IMR-90 (cell line): Measurements from ENCODE around the gene PRKAG2. TPM values are rescaled to one million over a fixed set of nuclear protein-coding genes. Genes with fewer than 3 reads are reported as not detected.

Experiments used
- ATAC-seq: fragments of 200-7000 bp; cut with Tn5 transposase; 2 replicates; pipeline ENCODE4 v1.9.1; 2020; ENCODE audit warnings: low read depth, mild to moderate bottlenecking, moderate library complexity
- BruUV-seq: library from RNA; stranded (reverse); fragments of 400-500 nt; replicated peaks from 2 replicates; lab custom pipeline; 2021; lab: Mats Ljungman, UMichigan
- CTCF ChIA-PET: fragments of 300-600 bp; formaldehyde crosslinking; extraction: SDS; loops from one replicate; lab custom pipeline; 2021; ENCODE audit warnings: antibody characterized with exemption; lab: Yijun Ruan, JAX
- POLR2A ChIA-PET: fragments of 300-600 bp; sonication (Branson Sonifier 250); formaldehyde crosslinking; loops from one replicate; lab custom pipeline; 2022; ENCODE audit warnings: antibody characterized with exemption; ENCODE audit not compliant: unreplicated experiment; lab: Charles Lee
- DNase-seq: peaks from one replicate; pipeline ENCODE4 v3.0.0; 2013
- H2AFZ ChIP-seq: replicated peaks from 2 replicates; pipeline ENCODE3; 2013; ENCODE audit warnings: low read length, mild to moderate bottlenecking; ENCODE audit not compliant: poor library complexity
- H2AK5ac ChIP-seq: 2 replicates; pipeline ENCODE4 v1.6.1; 2013; ENCODE audit warnings: low read depth, low read length, inconsistent platforms
- H2AK9ac ChIP-seq: replicated peaks from 2 replicates; pipeline ENCODE3; 2013; ENCODE audit warnings: mild to moderate bottlenecking, low read depth, low read length, moderate library complexity; ENCODE audit not compliant: poor library complexity
- H2BK120ac ChIP-seq: 2 replicates; pipeline ENCODE4 v1.6.1; 2013; ENCODE audit warnings: low read depth, low read length, inconsistent platforms
- H2BK15ac ChIP-seq: 3 replicates; pipeline ENCODE4 v1.6.1; 2013; ENCODE audit warnings: low read depth, low read length, inconsistent platforms
- H2BK20ac ChIP-seq: 2 replicates; pipeline ENCODE4 v1.6.1; 2013; ENCODE audit warnings: low read depth, mild to moderate bottlenecking, inconsistent platforms, low read length, moderate library complexity
- H2BK5ac ChIP-seq: 2 replicates; pipeline ENCODE4 v1.6.1; 2013; ENCODE audit warnings: mild to moderate bottlenecking, low read depth, low read length, inconsistent platforms; ENCODE audit not compliant: poor library complexity, severe bottlenecking
- H3K14ac ChIP-seq: replicated peaks from 2 replicates; pipeline ENCODE4 v1.6.1; 2013; ENCODE audit warnings: low read depth, low read length, inconsistent platforms
- H3K18ac ChIP-seq: 2 replicates; pipeline ENCODE4 v1.6.1; 2013; ENCODE audit warnings: low read depth, low read length, control low read depth
- H3K23ac ChIP-seq: 2 replicates; pipeline ENCODE4 v1.6.1; 2013; ENCODE audit warnings: low read depth, low read length, inconsistent platforms
- H3K27ac ChIP-seq: 2 replicates; pipeline ENCODE4 v1.5.1; 2013; ENCODE audit warnings: mild to moderate bottlenecking, control low read depth, low read length; ENCODE audit not compliant: insufficient read depth
- H3K27me3 ChIP-seq: 2 replicates; pipeline ENCODE4 v1.6.1; 2013; ENCODE audit warnings: low read length; ENCODE audit not compliant: control insufficient read depth, insufficient read depth
- H3K36me3 ChIP-seq: 2 replicates; pipeline ENCODE4 v1.6.1; 2013; ENCODE audit warnings: low read length, mixed read lengths; ENCODE audit not compliant: control insufficient read depth, insufficient read depth
- H3K4ac ChIP-seq: 2 replicates; pipeline ENCODE4 v1.6.1; 2013; ENCODE audit warnings: low read depth, low read length, inconsistent platforms
- H3K4me1 ChIP-seq: 2 replicates; pipeline ENCODE4 v1.6.1; 2013; ENCODE audit warnings: low read length, mixed read lengths; ENCODE audit not compliant: control insufficient read depth, insufficient read depth
- H3K4me2 ChIP-seq: 2 replicates; pipeline ENCODE4 v1.6.1; 2013; ENCODE audit warnings: low read depth, mild to moderate bottlenecking, control low read depth, low read length, moderate library complexity
- H3K4me3 ChIP-seq: 2 replicates; pipeline ENCODE4 v1.5.1; 2013; ENCODE audit warnings: low read depth, mild to moderate bottlenecking, control low read depth, low read length, moderate library complexity; ENCODE audit not compliant: insufficient read depth
- H3K56ac ChIP-seq: 2 replicates; pipeline ENCODE4 v1.6.1; 2013; ENCODE audit warnings: low read length, inconsistent platforms; ENCODE audit not compliant: insufficient read depth; ENCODE audit errors: extremely low read depth
- H3K79me1 ChIP-seq, 2 experiments: 2 replicates each; pipeline ENCODE4 v1.6.1; 2013; ENCODE audit warnings: low read length in 2 of 2, inconsistent platforms in 1 of 2, low read depth in 1 of 2
- H3K9ac ChIP-seq: 2 replicates; pipeline ENCODE4 v1.6.1; 2013; ENCODE audit warnings: low read depth, low read length, control low read depth
- H3K9me1 ChIP-seq: 2 replicates; pipeline ENCODE4 v1.6.1; 2013; ENCODE audit warnings: low read length, inconsistent platforms; ENCODE audit not compliant: insufficient read depth
- H3K9me3 ChIP-seq: 2 replicates; pipeline ENCODE4 v1.6.1; 2013; ENCODE audit warnings: low read length; ENCODE audit not compliant: control insufficient read depth, insufficient read depth
- H4K20me1 ChIP-seq: 2 replicates; pipeline ENCODE4 v1.6.1; 2013; ENCODE audit warnings: low read length, inconsistent platforms; ENCODE audit not compliant: insufficient read depth
- H4K5ac ChIP-seq: 2 replicates; pipeline ENCODE4 v1.6.1; 2013; ENCODE audit warnings: mild to moderate bottlenecking, low read depth, low read length, control low read depth
- H4K8ac ChIP-seq, 2 experiments: 2 replicates each; pipeline ENCODE4 v1.6.1; 2013; ENCODE audit warnings: low read depth in 2 of 2, low read length in 2 of 2, control low read depth in 1 of 2, inconsistent platforms in 1 of 2
- H4K91ac ChIP-seq: 2 replicates; pipeline ENCODE4 v1.6.1; 2013; ENCODE audit warnings: low read depth, low read length, inconsistent platforms; ENCODE audit not compliant: insufficient read depth
- BHLHE40 ChIP-seq: fragments of 150-350 bp; IDR thresholded peaks from 2 replicates; pipeline ENCODE4 v1.6.1; 2016; ENCODE audit warnings: mild to moderate bottlenecking, low read depth, low read length
- CEBPB ChIP-seq: IDR thresholded peaks from 2 replicates; pipeline ENCODE4 v1.6.1; 2012; ENCODE audit warnings: low read depth, low read length, improper control_type of control experiment
- CTCF ChIP-seq: conservative IDR thresholded peaks from 2 replicates; pipeline ENCODE4 v1.5.1; 2012; ENCODE audit warnings: mild to moderate bottlenecking, low read depth, low read length, improper control_type of control experiment
- FOS ChIP-seq: fragments of 150-350 bp; IDR thresholded peaks from 2 replicates; pipeline ENCODE4 v1.6.1; 2016; ENCODE audit warnings: low read depth, low read length
- MAFK ChIP-seq: IDR thresholded peaks from 2 replicates; pipeline ENCODE4 v1.6.1; 2012; ENCODE audit warnings: low read depth, low read length, improper control_type of control experiment
- MAZ ChIP-seq: IDR thresholded peaks from 2 replicates; pipeline ENCODE4 v1.6.1; 2012; ENCODE audit warnings: low read depth, mild to moderate bottlenecking, low read length, improper control_type of control experiment, moderate library complexity, borderline replicate concordance
- MXI1 ChIP-seq: IDR thresholded peaks from 2 replicates; pipeline ENCODE4 v1.6.1; 2012; ENCODE audit warnings: low read depth, mild to moderate bottlenecking, low read length, moderate library complexity, borderline replicate concordance
- NFE2L2 ChIP-seq: fragments of 150-350 bp; IDR thresholded peaks from 2 replicates; pipeline ENCODE4 v1.6.1; 2016; ENCODE audit warnings: low read depth, mild to moderate bottlenecking, low read length
- POLR2A ChIP-seq: IDR thresholded peaks from 2 replicates; pipeline ENCODE4 v1.6.1; 2012; ENCODE audit warnings: mild to moderate bottlenecking, low read depth, low read length
- RAD21 ChIP-seq: IDR thresholded peaks from 2 replicates; pipeline ENCODE4 v1.6.1; 2012; ENCODE audit warnings: low read length, improper control_type of control experiment
- RCOR1 ChIP-seq: IDR thresholded peaks from 2 replicates; pipeline ENCODE4 v1.6.1; 2012; ENCODE audit warnings: mild to moderate bottlenecking, low read length, improper control_type of control experiment; ENCODE audit not compliant: insufficient replicate concordance
- RFX5 ChIP-seq: IDR thresholded peaks from 2 replicates; pipeline ENCODE4 v1.8.0; 2012; ENCODE audit warnings: low read depth, mild to moderate bottlenecking, low read length, moderate library complexity
- SMC3 ChIP-seq: fragments of 150-350 bp; IDR thresholded peaks from 2 replicates; pipeline ENCODE4 v1.6.1; 2016; ENCODE audit warnings: low read depth, mild to moderate bottlenecking, antibody characterized with exemption, low read length, moderate library complexity
- WGBS, 2 experiments: methylation state at CpG; one replicate each; pipeline versions ENCODE4 v1.1.5 to v1.1.7; 2013; ENCODE audit warnings: missing lambda C conversion rate in 2 of 2; ENCODE audit not compliant: insufficient read length in 1 of 2; ENCODE audit errors: extremely low coverage in 2 of 2; 5-methylcytosine and 5-hydroxymethylcytosine counted together
- dilution Hi-C: fragments of 300-500 bp; cut with HindIII; formaldehyde crosslinking; loops from one replicate; pipeline ENCODE4 v1.14.3; 2018; ENCODE audit warnings: low sequenced_read_pairs; ENCODE audit not compliant: unreplicated experiment
- in situ Hi-C: fragments of 300-500 bp; cut with MboI; formaldehyde crosslinking; loops from 3 replicates; pipeline ENCODE4 v1.14.3; 2019; ENCODE audit warnings: low sequenced_read_pairs, inconsistent platforms, mixed read lengths
- intact Hi-C: fragments of 100-400 bp; cut with micrococcal nuclease; formaldehyde crosslinking; loops from 2 replicates; pipeline ENCODE4 v1.10.0; 2022
- polyA plus RNA-seq, 3 experiments: library from polyadenylated mRNA; depleted of rRNA; stranded (reverse); fragments of >200 nt; gene quantifications; 2 replicates each; pipeline ENCODE4 v1.2.3, GENCODE V29; 2012; ENCODE audit warnings: low replicate concordance in 1 of 3
- total RNA-seq: library from RNA; depleted of rRNA; stranded (reverse); fragments of >200 nt; gene quantifications from 2 replicates; pipeline ENCODE4 v1.2.3, GENCODE V29; 2012
- TF ChIP-seq, protein P1 (sequence below): fragments of 150-350 bp; IDR thresholded peaks from 2 replicates; pipeline ENCODE4 v1.6.1; 2017; ENCODE audit warnings: mild to moderate bottlenecking, antibody characterized with exemption, low read length, low read depth

Gene PRKAG2
- total and polyA plus RNA-seq, 2 of the 4 experiments (the other 2 are of a cell fraction) = 15.4 to 21.6 TPM

GRCh38 chr7:151818674-151819519 is 58.0 kb downstream of the PRKAG2 start (continued):
- TF ChIP-seq RAD21 = no peak

DNA sequence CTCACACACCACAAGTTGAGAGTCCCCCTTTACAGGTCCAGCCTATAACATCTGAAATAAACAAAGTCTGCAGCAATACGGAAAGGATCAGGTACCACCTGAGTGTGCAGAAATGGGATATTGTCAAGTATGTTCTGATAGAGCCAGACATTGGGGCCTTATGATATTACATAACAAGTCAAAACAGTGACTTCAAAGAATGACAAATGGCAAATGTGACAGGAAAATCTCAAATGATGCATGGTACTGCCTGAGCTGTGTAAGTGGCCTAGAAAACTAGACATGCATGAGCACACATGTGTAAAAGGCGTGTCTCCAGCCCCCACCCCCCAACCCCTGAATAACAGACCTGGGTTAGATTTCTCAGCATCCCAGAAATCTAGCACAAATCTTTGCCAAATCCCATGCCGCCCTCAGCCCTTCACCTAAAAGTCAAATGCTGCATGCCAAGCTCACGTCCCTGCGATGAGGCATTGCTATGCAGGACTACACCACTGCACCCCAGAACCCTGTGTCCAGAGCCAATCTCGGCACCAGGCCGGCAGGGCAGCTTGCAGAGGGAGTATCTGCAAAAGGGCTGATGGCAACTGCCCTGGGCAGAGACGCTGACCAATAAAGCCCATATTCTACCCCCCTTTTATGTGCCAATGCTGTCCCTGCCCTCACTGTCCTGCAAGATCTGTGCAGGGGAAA is 58.8 kb downstream of the PRKAG2 start:
- Histone ChIP-seq H3K36me3 (no peaks in the 10 kb centered on the region), H3K56ac (no peak overlapping the region), H4K91ac (no peak overlapping the region), H2BK15ac (no peak overlapping the region), H2BK5ac (no peak overlapping the region), H3K4ac (no peak overlapping the region), H3K27me3 (peaks cover 66% of the 10 kb centered on the region), H3K4me3 (no peak overlapping the region), H3K4me1 (no peaks in the 10 kb centered on the region), H2BK120ac (no peak overlapping the region), H3K23ac (no peak overlapping the region), H3K9me1 (no peaks in the 10 kb centered on the region), H3K14ac (no peak overlapping the region), H3K27ac (no peak overlapping the region), H4K5ac (no peak overlapping the region), H4K8ac (no peak overlapping the region), H3K9me3 (no peaks in the 10 kb centered on the region), H2AFZ (no peak overlapping the region), H4K20me1 (no peaks in the 10 kb centered on the region), H3K9ac (no peak overlapping the region), H3K18ac (no peak overlapping the region), H2AK5ac (no peak overlapping the region), H2BK20ac (no peak overlapping the region), H2AK9ac (no peak overlapping the region), H3K4me2 (no peak overlapping the region), H3K79me1 (no peaks in the 10 kb centered on the region)
- ChIA-PET CTCF (no interaction called here), POLR2A (no interaction called here)
- intact Hi-C loops (no loop called here), in situ Hi-C loops (no loop called here), dilution Hi-C loops (no loop called here)
- 67% methylated on average over 3 of the region's 8 CpGs; no CpG with 5 or more reads in 1 of the 2 experiments for WGBS, 2 experiments
- DNase-seq = no peak
- ATAC-seq = no peak
- BruUV-seq = no TSS peak
- TF ChIP-seq BHLHE40 (no peak), CTCF (no peak), POLR2A (no peak), CEBPB (no peak), SMC3 (no peak), MAFK (no peak), RFX5 (no peak), MAZ (no peak), NFE2L2 (no peak), RAD21 (no peak), FOS (no peak), MXI1 (no peak), RCOR1 (no peak)
- TF ChIP-seq, protein P1, sequence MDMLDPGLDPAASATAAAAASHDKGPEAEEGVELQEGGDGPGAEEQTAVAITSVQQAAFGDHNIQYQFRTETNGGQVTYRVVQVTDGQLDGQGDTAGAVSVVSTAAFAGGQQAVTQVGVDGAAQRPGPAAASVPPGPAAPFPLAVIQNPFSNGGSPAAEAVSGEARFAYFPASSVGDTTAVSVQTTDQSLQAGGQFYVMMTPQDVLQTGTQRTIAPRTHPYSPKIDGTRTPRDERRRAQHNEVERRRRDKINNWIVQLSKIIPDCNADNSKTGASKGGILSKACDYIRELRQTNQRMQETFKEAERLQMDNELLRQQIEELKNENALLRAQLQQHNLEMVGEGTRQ = no peak
